Naive thymus-derived CD8-positive, alpha-beta T cell (primary cell): ENCODE measurements around the gene DIAPH3. TPM values are rescaled to one million over a fixed set of nuclear protein-coding genes. Genes with fewer than 3 reads are reported as not detected.

Experiments used
- ATAC-seq, 2 donors: fragments of 150-1000 bp; cut with Tn5 transposase in 1 of 2; sonication (Bioruptor Pico), chemical (Tn5 transposase) in 1 of 2; 1 replicate in 1 of 2; 2 replicates in 1 of 2; pipeline ENCODE4 v1.10.0; 2021; ENCODE audit warnings: mild to moderate bottlenecking in 2 of 2, moderate library complexity in 2 of 2
- POLR2A ChIA-PET: fragments of 350-600 bp; sonication (Branson Sonifier 250); formaldehyde crosslinking; loops from one replicate; lab custom pipeline; 2021; ENCODE audit warnings: antibody characterized with exemption; lab: Charles Lee
- DNase-seq, 10 donors: peaks; one replicate each; pipeline versions ENCODE4 v3.0.0 to v3.0.0-alpha.2; 2020 to 2022
- H3K27ac Mint-ChIP-seq, 10 donors: one replicate each; pipeline ENCODE4 v1.8.0; 2020 to 2022; ENCODE audit warnings: mild to moderate bottlenecking in 10 of 10, mixed read lengths in 10 of 10, moderate library complexity in 4 of 10, inconsistent platforms in 1 of 10
- H3K27me3 Mint-ChIP-seq, 5 donors: one replicate each; pipeline ENCODE4 v1.8.0; 2021 to 2022; ENCODE audit warnings: mixed read lengths in 5 of 5
- H3K36me3 Mint-ChIP-seq, 3 donors: one replicate each; pipeline ENCODE4 v1.8.0; 2020 to 2022; ENCODE audit warnings: mixed read lengths in 3 of 3, mild to moderate bottlenecking in 2 of 3, inconsistent platforms in 1 of 3
- H3K4me1 Mint-ChIP-seq, 4 donors: one replicate each; pipeline ENCODE4 v1.8.0; 2021 to 2022; ENCODE audit warnings: mixed read lengths in 4 of 4
- H3K4me3 Mint-ChIP-seq, 10 donors: one replicate each; pipeline ENCODE4 v1.8.0; 2020 to 2022; ENCODE audit warnings: mild to moderate bottlenecking in 10 of 10, mixed read lengths in 10 of 10, moderate library complexity in 6 of 10, inconsistent platforms in 1 of 10
- H3K9me3 Mint-ChIP-seq, 9 donors: one replicate each; pipeline ENCODE4 v1.8.0; 2020 to 2022; ENCODE audit warnings: mixed read lengths in 9 of 9, mild to moderate bottlenecking in 3 of 9, inconsistent platforms in 1 of 9, moderate library complexity in 1 of 9
- polyA plus RNA-seq, 3 donors: library from polyadenylated mRNA; unstranded; fragments of 300-500 nt; fragmentation: Illumina TruSeq; gene quantifications; one replicate each; pipeline ENCODE4 v1.2.3, GENCODE V29; 2021
- total RNA-seq, 8 experiments: library from RNA in 2 of 8; stranded (reverse) in 2 of 8; gene quantifications; one replicate each; pipeline ENCODE4 v1.2.3 and lab custom pipeline; 2021 to 2026

The DIAPH3 gene
- total and polyA plus RNA-seq, 5 experiments from 2014 or later, result 0.02 to 0.05 TPM; not detected in 3

GRCh38 chr13:59721926-59722910, 441.5 kb downstream of the DIAPH3 start:
- peak in 1 of 2 donors; percentile 60 for ATAC-seq
- Mint-ChIP-seq H3K4me3 (no peak overlapping the region), H3K27ac (peak overlapping the region in 4 of 10 donors; percentile 5 to 60 (median 40)), H3K36me3 (no peaks in the 10 kb centered on the region), H3K27me3 (no peaks in the 10 kb centered on the region), H3K9me3 (no peaks in the 10 kb centered on the region), H3K4me1 (peaks cover 0 to 16% (median 12%) of the 10 kb centered on the region in 4 donors)
- POLR2A ChIA-PET, result no interaction called here
- DNase-seq, result peak in 1 of 10 donors; percentile 1

- Mint-ChIP-seq H3K36me3 (no peaks in the 10 kb centered on the region), H3K9me3 (no peaks in the 10 kb centered on the region), H3K4me3 (no peak overlapping the region), H3K27me3 (no peaks in the 10 kb centered on the region), H3K4me1 (no peaks in the 10 kb centered on the region), H3K27ac (no peak overlapping the region)
- DNase-seq (no peak), ATAC-seq (no peak)
- POLR2A ChIA-PET, result no interaction called here
Observed at GRCh38 chr13:59715611-59716010, 448.1 kb downstream of the DIAPH3 start.

- H3K4me1 Mint-ChIP-seq, result no peaks in the 10 kb centered on the region
- POLR2A ChIA-PET, result no interaction called here
- H3K27ac Mint-ChIP-seq, result no peak overlapping the region
- H3K9me3 Mint-ChIP-seq, result no peaks in the 10 kb centered on the region
- H3K4me3 Mint-ChIP-seq, result no peak overlapping the region
- ATAC-seq, result no peak
- DNase-seq, result no peak
- peaks cover 0 to 1% (median 0%) of the 10 kb centered on the region in 5 donors for H3K27me3 Mint-ChIP-seq
- no peaks in the 10 kb centered on the region for H3K36me3 Mint-ChIP-seq
Observed at GRCh38 chr13:59710996-59711701, 452.6 kb downstream of the DIAPH3 start.

GRCh38 chr13:59710416-59710815, 453.3 kb downstream of the DIAPH3 start:
- Mint-ChIP-seq H3K36me3 (no peaks in the 10 kb centered on the region), H3K4me3 (no peak overlapping the region), H3K9me3 (no peaks in the 10 kb centered on the region), H3K27me3 (peaks cover 0 to 1% (median 0%) of the 10 kb centered on the region in 5 donors), H3K4me1 (no peaks in the 10 kb centered on the region), H3K27ac (no peak overlapping the region)
- ATAC-seq, result no peak
- no peak for DNase-seq
- POLR2A ChIA-PET, result no interaction called here

- no peaks in the 10 kb centered on the region for H3K9me3 Mint-ChIP-seq
- DNase-seq, result no peak
- no peak for ATAC-seq
- H3K27ac Mint-ChIP-seq, result no peak overlapping the region
- POLR2A ChIA-PET, result no interaction called here
- H3K4me1 Mint-ChIP-seq, result no peaks in the 10 kb centered on the region
- no peak overlapping the region for H3K4me3 Mint-ChIP-seq
- H3K36me3 Mint-ChIP-seq, result no peaks in the 10 kb centered on the region
- H3K27me3 Mint-ChIP-seq, result peaks cover 0 to 1% (median 0%) of the 10 kb centered on the region in 5 donors
Observed at GRCh38 chr13:59706101-59706976, 457.4 kb downstream of the DIAPH3 start.

- H3K27ac Mint-ChIP-seq, result no peak overlapping the region
- H3K4me3 Mint-ChIP-seq, result no peak overlapping the region
- POLR2A ChIA-PET, result no interaction called here
- no peaks in the 10 kb centered on the region for H3K9me3 Mint-ChIP-seq
- no peaks in the 10 kb centered on the region for H3K27me3 Mint-ChIP-seq
- no peak for ATAC-seq
- DNase-seq, result no peak
- no peaks in the 10 kb centered on the region for H3K36me3 Mint-ChIP-seq
- no peaks in the 10 kb centered on the region for H3K4me1 Mint-ChIP-seq
Observed at GRCh38 chr13:59702269-59702668, 461.5 kb downstream of the DIAPH3 start.

GRCh38 chr13:59701261-59701660, 462.5 kb downstream of the DIAPH3 start:
- Mint-ChIP-seq H3K27me3 (no peaks in the 10 kb centered on the region), H3K9me3 (no peaks in the 10 kb centered on the region), H3K27ac (no peak overlapping the region), H3K4me3 (no peak overlapping the region), H3K4me1 (no peaks in the 10 kb centered on the region), H3K36me3 (no peaks in the 10 kb centered on the region)
- POLR2A ChIA-PET, result no interaction called here
- ATAC-seq (no peak), DNase-seq (no peak)

- POLR2A ChIA-PET, result no interaction called here
- no peak overlapping the region for H3K27ac Mint-ChIP-seq
- H3K36me3 Mint-ChIP-seq, result no peaks in the 10 kb centered on the region
- DNase-seq, result no peak
- no peak overlapping the region for H3K4me3 Mint-ChIP-seq
- no peak for ATAC-seq
- H3K4me1 Mint-ChIP-seq, result no peaks in the 10 kb centered on the region
- H3K27me3 Mint-ChIP-seq, result no peaks in the 10 kb centered on the region
- H3K9me3 Mint-ChIP-seq, result no peaks in the 10 kb centered on the region
Observed at GRCh38 chr13:59700281-59700680, 463.4 kb downstream of the DIAPH3 start.

- POLR2A ChIA-PET, result no interaction called here
- Mint-ChIP-seq H3K9me3 (no peaks in the 10 kb centered on the region), H3K27me3 (peaks cover 0 to 3% (median 0%) of the 10 kb centered on the region in 5 donors), H3K27ac (no peak overlapping the region), H3K36me3 (no peaks in the 10 kb centered on the region), H3K4me1 (no peaks in the 10 kb centered on the region), H3K4me3 (no peak overlapping the region)
- no peak for DNase-seq
- ATAC-seq, result no peak
Observed at GRCh38 chr13:59696271-59696670, 467.5 kb downstream of the DIAPH3 start.

- H3K9me3 Mint-ChIP-seq, result no peaks in the 10 kb centered on the region
- H3K27me3 Mint-ChIP-seq, result peaks cover 0 to 3% (median 0%) of the 10 kb centered on the region in 5 donors
- no peaks in the 10 kb centered on the region for H3K36me3 Mint-ChIP-seq
- H3K4me3 Mint-ChIP-seq, result no peak overlapping the region
- no peak overlapping the region for H3K27ac Mint-ChIP-seq
- DNase-seq (no peak), ATAC-seq (no peak)
- POLR2A ChIA-PET, result no interaction called here
- no peaks in the 10 kb centered on the region for H3K4me1 Mint-ChIP-seq
Observed at GRCh38 chr13:59691501-59692066, 472.1 kb downstream of the DIAPH3 start.

- no peak for ATAC-seq
- Mint-ChIP-seq H3K9me3 (no peaks in the 10 kb centered on the region), H3K4me1 (no peaks in the 10 kb centered on the region), H3K36me3 (no peaks in the 10 kb centered on the region), H3K27me3 (peaks cover 0 to 3% (median 0%) of the 10 kb centered on the region in 5 donors), H3K4me3 (no peak overlapping the region), H3K27ac (no peak overlapping the region)
- no peak for DNase-seq
- POLR2A ChIA-PET, result no interaction called here
Observed at GRCh38 chr13:59690857-59691500, 472.7 kb downstream of the DIAPH3 start.

GRCh38 chr13:59689057-59689456, 474.7 kb downstream of the DIAPH3 start:
- no peaks in the 10 kb centered on the region for H3K9me3 Mint-ChIP-seq
- DNase-seq (no peak), ATAC-seq (no peak)
- peaks cover 0 to 3% (median 0%) of the 10 kb centered on the region in 5 donors for H3K27me3 Mint-ChIP-seq
- H3K4me1 Mint-ChIP-seq, result no peaks in the 10 kb centered on the region
- H3K27ac Mint-ChIP-seq, result no peak overlapping the region
- POLR2A ChIA-PET, result no interaction called here
- H3K4me3 Mint-ChIP-seq, result no peak overlapping the region
- H3K36me3 Mint-ChIP-seq, result no peaks in the 10 kb centered on the region
